HG03520 (cell line): Measurements from ENCODE around the gene YWHAE.
"Not testable (repeated sequence)": the region's sequence is repeated elsewhere in the genome, so short reads cannot be mapped to it uniquely, and the experiment has no call there.

Experiments
- ATAC-seq: cut with Tn5 transposase; IDR thresholded peaks from one replicate; pipeline ENCODE4 v1.9.1; 2021; ENCODE audit warnings: mild to moderate bottlenecking, moderate library complexity; ENCODE audit not compliant: unreplicated experiment

YWHAE gene

GRCh38 chr17:1399679-1400512, at the start of gene YWHAE:
YWHAE (minus strand) TSS chr17:1400222; CDS start chr17:1400110, 112 bp downstream.
- peak; percentile 94 for ATAC-seq

GRCh38 chr17:1449412-1449967, 49.5 kb upstream of the YWHAE start:
- no peak for ATAC-seq

- no peak for ATAC-seq
Measured at GRCh38 chr17:1447052-1447451, 47.0 kb upstream of the YWHAE start.

- ATAC-seq = no peak
Measured at GRCh38 chr17:1446201-1446600, 46.2 kb upstream of the YWHAE start.

- ATAC-seq = not testable (repeated sequence)
Measured at GRCh38 chr17:1445695-1446094, 45.7 kb upstream of the YWHAE start.

- not testable (repeated sequence) for ATAC-seq
Measured at GRCh38 chr17:1442721-1443120, 42.7 kb upstream of the YWHAE start.

GRCh38 chr17:1442187-1442586, 42.2 kb upstream of the YWHAE start:
- ATAC-seq = no peak

- ATAC-seq = no peak
Measured at GRCh38 chr17:1440921-1441320, 40.9 kb upstream of the YWHAE start.

GRCh38 chr17:1438593-1439083, 38.6 kb upstream of the YWHAE start:
- ATAC-seq = no peak

GRCh38 chr17:1435326-1435725, 35.3 kb upstream of the YWHAE start:
- no peak for ATAC-seq

- no peak for ATAC-seq
Measured at GRCh38 chr17:1434150-1434549, 34.1 kb upstream of the YWHAE start.

- no peak for ATAC-seq
Measured at GRCh38 chr17:1431631-1432104, 31.6 kb upstream of the YWHAE start.

- no peak for ATAC-seq
Measured at GRCh38 chr17:1423456-1424135, 23.6 kb upstream of the YWHAE start.

GRCh38 chr17:1422885-1423284, 22.9 kb upstream of the YWHAE start:
- ATAC-seq = no peak

- ATAC-seq = no peak
Measured at GRCh38 chr17:1421470-1421869, 21.4 kb upstream of the YWHAE start.

GRCh38 chr17:1420981-1421380, 21.0 kb upstream of the YWHAE start:
- ATAC-seq = no peak

GRCh38 chr17:1420163-1420562, 20.1 kb upstream of the YWHAE start:
- no peak for ATAC-seq

- ATAC-seq = not testable (repeated sequence)
Measured at GRCh38 chr17:1418476-1418875, 18.5 kb upstream of the YWHAE start.

GRCh38 chr17:1416414-1416813, 16.4 kb upstream of the YWHAE start:
- ATAC-seq = no peak

GRCh38 chr17:1414634-1415033, 14.6 kb upstream of the YWHAE start:
- no peak for ATAC-seq

GRCh38 chr17:1414001-1414574, 14.1 kb upstream of the YWHAE start:
- no peak for ATAC-seq
